C1 segment of cervical spinal cord (tissue), 14 donors: ENCODE measurements around the gene ACOXL.

Experiments
- DNase-seq, 14 donors: peaks; one replicate each; lab custom pipeline; 2025; lab: John Stamatoyannopoulos, UW

Gene ACOXL

DNA sequence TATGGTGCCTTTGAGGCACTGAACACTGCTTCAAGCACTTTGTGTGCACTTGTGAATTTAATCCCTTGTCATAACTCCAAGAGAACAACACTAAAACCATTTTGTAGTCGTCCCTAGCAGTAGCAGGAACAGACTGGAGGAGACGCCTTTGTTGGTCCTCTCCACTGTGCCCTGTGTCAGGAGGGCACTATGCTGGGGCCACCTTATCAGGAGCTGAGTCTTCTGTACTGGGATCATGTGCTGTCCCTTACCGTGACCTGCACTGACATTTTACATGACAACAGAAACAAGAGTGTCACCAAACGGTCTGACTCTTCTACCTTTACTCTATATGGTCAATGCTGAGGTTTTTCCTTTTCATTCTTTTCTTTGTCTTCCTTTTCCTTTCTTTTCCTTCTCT is 62.0 kb downstream of the ACOXL start:
- DNase-seq, result no peak

DNA sequence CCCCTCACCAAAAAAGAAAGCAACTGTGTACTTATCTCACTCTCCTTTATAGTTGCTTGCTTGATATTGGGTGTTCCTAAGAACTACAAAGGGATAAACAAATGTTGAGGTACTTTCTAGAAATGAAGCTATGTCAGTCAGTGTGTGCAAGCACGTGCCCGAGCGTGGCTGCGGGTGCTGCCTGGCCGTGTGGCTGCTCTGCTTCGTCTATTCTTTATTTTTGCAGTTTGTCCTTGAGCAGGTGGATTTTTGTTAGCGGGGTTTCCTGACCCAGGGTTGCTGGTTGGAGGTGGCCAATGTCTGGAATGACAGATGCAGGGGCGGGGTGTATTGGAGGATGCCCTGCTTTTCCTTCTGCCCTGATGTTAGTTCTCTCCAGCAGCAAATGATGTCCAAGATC is 62.6 kb downstream of the ACOXL start:
- DNase-seq, result no peak

DNA sequence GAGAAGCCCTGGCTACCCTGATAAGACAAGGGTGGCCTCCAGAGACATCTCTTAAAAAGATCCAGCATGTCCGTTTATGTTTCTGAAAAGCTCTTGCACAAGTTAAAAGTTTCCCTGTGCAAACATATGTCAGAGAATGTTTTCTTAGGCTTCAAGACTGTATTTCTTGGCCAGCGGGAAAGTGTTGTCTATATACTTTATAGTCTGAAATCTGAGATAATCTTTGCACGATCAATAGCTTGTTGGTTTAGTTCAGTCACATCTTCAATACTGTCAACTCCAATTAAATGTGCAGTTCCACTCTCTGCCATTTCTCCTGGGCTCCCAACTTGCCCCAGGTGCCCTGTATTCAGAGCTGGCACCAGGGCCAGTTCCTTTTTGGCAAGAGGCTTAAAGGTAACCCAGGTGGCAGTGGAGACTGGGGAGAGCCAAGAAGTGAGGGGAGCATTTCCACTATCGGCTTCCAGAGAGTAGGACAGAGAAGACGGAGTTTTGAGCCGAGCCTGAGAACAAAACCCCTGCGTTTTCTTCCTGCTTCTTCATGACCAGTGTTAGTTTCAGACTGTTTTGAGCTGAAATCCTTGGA is 64.4 kb downstream of the ACOXL start:
- DNase-seq, result no peak

DNA sequence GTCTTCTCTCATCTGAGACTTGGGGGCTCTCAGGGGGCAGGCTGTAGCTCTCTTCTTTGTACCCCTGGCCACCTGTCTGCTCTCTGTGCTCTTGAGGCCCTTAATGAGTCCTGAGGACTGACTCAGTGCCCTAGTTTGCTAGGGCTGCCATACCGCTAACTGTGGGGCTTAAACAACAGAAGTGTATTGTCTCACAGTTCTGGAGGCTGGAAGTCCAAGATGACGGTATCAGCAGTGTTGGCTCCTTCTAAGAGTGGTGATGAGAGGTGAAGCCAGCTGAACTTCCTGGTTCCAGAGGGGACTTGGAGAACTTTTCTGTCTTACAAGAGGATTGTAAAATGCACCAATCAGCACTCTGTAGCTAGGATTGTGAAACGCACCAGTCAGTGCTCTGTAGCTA is 67.0 kb downstream of the ACOXL start:
- no peak for DNase-seq

DNA sequence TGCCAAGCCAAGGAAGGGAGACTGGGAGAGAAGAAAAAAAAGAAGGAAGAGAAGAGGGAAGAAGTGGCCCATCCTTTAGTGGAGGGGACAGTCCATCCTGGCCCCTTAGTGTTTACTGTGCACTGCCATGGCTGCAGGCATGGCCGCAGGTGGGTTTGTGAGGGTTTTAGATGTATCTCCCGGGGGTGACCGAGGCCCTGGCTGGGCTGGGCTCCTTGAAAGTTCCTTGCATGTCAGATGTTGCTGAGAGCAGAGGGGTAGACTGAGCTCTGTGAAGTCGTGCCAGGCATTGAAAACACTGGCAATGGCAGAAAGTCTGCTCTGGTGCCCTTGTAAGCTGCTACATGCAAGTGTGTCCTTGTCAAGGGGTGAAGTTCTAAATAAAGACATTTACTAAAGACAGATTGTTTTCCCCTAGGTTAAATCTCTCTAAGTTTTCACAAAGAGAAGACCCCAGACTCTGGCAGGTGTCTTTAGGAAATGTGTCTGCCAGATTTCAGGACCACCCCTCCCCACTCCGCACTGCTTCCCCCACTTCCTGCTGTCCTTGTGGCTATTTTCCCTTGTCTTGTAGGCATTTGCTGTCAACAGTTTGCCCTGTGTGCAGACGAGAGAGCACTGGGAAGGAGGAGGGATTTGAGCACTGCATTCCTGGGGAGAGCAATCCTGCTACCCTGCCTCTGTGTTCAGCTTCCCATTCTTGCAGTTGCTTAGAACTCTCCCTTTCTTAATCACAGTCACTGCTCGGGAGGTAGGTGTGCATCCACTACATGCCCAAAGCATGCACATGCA is 68.4 kb downstream of the ACOXL start:
- no peak for DNase-seq

DNA sequence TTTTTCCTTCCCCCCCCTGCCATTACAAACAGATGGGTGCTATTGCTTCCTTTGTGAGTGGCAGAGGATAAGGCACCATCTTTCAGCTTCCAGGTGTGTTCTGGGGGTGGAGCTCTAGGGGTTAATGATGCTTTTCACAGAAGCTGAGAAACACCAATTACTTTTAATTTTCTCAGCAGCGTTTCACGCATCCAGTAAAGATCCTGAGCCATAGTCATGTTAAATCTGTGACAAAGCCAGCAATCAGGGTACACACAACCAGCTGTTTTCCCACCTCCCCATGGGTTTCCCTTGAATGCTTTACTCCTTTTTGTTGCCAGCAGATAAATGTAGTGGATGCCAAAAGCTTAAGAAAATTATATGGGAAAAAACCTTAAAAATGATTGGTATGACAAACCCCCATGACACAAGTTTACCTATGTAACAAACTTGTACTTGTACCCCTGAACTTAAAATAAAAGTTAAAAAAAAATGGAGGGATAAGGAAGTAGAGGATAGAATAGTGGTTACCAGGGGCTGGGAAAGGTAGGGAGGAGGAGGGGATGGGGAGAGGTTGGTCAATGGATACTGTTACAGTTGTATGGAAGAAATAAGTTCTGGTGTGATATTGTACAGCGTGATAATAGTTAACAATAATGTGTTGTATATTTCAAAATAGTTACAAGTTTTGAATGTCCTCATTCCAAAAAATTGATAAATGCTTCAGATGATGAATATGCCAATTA is 70.0 kb downstream of the ACOXL start:
- no peak for DNase-seq

DNA sequence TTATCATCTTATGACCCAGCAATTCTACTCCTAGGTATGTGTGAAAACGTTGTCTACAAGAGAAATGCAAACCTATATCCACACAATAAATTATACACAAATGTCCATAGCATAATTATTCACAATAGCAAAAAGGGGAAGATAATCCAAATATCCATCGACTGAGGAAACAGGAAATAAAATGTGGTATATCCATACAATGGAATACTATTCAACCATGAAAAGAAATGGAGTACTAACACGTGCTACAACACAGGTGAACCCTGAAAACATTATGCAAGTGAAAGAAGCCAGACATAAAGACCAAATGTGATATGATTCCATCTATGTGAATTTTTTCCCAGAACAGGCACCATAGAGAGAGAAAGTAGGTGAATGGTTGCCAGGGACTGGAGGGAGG is 72.1 kb downstream of the ACOXL start:
- no peak for DNase-seq

DNA sequence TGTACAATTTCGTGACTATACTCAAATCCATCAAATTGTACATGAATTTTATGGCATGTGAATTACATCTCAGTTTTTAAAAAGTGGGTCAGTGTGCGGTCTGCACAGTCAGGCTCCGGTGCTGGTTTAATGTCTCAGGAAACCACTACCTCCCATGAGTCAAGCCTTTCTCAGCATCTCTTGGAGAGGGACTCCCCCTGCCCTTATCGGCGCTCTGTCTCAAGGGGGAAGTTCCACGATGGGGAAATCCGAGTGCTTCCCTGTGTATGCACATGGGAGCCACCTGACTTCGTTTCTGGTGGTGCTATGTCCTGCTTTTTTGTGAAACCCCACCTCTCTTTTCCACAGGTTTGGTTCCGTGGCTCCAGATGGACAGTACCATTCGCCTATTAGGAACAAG is 72.5 kb downstream of the ACOXL start:
- DNase-seq, result no peak

DNA sequence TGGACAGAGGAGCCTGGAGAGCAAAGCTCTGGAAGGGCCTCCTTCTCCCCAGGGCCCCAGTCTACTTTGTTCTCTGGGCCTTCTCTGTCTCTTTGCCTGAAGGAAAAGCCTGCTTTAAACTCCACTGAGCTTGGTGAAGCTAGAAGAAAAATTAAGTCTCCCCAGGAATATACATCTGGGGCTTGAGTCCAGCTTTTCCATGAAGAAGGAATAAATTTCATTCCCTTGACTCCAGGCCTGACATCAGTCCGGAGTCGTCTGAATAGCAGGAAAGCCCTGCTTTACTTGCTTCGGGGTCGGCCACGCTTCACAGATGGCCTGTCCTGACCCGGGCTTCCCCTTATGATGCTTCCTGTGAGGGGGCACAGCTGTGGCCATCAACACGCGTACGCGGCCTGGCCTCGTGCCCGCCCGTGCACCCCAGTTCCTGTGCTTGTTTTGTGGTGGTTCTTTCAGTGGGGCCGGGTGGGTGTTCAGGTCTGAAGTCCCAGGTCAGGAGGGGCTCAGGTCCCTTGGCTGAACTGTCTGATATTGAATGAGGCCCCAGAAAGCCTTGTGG is 73.6 kb downstream of the ACOXL start:
- no peak for DNase-seq

DNA sequence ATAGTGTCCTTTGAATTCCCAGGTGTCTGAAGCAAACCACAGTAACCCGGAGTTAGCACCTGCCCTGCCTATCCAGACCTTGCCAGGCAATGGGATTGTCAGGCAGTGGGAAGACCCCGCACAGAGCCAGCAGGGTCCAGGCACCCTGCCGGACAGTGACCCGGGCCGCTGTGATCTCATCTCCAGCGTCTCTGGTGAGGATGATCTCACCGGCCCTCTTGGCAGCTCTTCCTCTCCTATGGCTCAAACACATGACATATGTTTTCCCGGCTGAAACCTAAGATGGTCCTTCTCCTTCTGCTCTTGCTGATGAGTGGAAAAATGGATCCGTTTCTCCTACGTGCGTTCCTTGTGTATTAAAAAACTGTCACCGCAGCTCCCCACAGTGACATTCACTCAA is 75.1 kb downstream of the ACOXL start:
- peak in 1 of 14 donors; percentile 30 for DNase-seq

DNA sequence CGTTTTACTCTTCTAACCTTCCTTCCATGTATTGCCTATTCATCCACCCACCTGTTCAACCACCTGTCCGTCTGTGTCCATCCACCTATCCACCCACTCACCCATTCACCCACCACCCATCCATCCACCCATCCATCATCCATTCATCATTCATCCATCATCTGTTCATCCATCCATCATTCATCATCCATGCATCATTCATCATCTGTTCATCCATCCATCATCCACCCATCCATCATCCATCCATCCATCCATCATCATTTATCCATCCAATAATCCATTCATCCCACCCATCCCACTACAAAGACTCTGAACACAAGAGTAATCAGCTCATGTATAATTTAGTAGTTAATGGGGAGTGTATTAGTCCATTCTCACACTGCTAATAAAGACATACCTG is 78.0 kb downstream of the ACOXL start:
- no peak for DNase-seq

DNA sequence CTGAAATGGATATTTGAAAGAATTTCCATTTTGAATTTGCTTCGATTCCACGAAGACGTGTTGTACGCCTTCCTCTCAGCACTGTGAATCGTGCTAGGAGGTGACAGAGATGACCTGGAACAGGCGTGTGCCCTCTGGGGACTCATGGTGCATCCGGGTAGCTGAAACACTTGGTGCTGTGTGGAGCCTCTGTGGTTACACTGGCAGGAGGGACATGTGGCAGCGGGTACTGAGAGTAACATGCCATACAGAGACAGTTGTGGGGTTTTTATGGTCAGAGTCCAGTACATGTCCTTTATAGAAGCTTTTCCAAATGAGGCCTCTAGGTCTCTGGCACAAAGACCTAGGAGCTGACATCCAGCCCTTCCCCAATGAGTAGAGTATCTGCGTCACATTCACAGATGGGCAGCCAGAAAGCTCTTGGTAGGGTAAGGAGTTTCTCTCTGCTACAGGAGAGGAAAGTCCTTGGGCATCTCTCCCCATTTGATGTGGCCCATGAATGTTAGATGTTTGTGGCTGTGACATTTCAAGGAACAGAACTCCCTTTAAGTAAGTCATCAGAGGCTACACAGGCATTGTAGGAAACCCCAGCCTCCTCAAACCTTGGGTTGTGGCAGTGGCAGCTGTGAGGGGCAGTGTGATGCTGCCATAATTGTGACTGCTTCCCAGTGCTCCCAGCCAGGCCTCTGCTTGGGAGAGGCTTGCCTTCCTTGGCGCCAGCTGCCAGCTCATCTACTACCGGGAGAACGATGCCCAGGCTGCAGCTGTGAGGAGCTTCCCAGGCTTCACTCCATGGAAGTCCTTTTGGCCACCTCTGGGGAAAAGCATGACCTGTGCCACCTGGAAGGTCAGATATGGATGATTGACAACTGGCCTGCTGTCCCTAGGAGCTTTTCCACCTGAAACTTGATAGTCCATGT is 80.6 kb downstream of the ACOXL start:
- DNase-seq, result no peak

DNA sequence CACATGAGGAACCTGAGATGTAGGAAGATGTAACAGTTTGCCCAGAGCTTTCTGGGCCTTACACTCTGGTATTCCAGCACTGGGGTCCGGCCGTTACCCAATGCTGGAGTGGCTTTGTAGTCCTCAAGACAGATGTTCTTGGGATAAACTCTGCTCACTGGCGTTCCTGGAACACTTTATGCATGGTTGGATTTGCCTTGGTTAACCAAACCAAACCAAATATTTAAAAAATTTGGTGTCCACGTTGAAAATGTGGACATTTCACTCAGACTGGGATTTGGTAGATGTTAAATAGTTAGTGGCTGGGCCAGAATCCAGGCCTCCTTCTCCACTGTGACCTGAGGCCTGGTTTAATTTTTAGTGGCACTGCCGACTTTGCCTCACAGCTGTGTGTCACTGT is 81.5 kb downstream of the ACOXL start:
- DNase-seq, result no peak

DNA sequence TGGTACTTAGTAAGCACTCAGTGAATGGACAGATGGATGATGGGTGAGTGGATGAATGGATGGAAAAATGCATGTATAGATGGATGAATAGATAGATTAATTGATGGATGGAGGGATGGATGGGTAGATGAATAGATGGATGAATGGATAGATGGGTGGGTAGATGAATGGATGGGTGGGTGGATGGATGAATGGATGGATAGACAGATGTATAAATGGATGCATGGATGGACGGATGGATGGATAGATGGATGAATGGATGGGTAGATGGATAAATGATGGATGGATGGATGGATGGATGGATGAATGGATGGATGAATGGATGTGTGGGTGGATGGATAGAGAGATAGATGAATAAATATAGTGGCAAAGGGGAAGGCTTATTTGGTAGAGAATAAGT is 83.6 kb downstream of the ACOXL start:
- DNase-seq, result no peak

DNA sequence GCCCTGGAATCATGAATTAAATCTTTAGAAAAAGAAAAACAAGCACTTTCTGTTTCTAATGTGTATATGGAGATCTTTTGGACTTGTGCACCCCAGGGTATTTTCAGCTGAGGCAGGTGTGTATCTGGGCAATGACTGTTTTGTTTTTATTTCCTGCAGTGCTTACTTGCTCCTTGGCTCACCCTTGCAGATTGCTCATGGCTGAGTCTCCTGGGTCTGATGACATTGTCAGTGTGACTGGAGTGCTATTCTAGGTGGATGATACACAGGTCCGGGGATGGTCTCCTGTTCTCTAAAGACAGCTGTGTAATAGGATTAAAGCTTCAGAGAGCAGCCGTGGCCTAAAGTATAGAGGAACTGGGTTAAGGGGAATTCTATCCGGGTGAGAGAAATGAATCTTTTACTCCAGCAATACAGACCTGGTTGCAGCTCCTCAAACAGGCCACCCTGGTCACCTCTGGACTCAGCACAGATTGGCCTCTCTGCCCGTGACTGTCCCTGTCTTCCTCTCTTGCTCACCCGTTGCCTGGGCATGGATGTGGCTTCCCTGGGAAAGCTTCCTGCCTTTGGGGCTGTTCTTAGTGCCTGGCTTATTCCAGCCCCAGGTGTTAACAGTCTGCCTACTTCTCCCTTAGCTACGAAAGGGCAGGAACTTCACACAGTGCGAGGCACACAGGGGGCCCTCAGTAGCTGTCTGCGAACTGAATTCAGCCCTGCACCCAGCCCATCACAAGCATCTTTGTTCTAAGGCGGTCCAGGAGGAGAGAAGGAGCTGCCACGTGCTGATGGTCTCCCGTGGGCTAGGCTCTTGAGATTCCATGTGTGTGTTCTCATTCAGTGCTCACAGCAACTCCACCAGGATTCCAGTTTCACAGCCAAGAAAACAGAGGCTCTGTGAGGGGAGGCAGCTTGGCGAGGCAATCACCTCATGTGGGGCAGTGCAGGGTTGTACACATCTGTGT is 84.3 kb downstream of the ACOXL start:
- DNase-seq, result no peak

DNA sequence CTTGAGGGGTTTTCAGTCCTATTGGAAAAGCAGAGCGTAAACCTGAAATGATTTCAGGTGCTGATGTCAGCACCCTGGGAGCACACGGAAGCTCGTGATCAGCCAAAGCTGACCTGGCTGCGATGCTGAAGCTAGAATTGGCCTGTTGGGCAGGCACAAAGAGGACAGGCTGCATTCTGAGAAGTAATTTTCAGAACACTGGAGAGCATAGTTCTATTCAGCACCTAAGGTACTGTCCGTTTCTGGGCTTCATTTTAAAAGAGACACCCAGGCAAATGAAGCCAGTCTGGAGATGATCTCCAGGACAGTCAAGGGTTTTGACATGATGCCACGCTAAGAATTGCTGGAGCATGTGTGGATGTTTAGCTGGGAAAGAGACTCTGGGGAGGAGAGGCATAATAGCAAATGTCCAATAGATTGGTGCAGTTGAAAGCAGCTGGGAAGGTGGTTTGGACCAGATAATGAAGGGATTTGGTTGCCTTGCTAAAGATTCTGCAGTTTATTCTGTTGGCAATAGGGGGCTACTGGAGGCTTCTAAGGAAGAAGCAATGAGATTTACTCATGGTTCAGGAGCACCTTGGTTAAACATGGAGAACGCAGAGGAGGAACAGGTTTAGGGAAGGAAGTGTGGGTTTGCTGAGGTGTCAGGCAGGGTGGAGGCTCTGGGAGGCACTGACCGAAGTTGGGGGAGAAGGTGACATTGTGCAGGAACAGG is 86.6 kb downstream of the ACOXL start:
- no peak for DNase-seq

DNA sequence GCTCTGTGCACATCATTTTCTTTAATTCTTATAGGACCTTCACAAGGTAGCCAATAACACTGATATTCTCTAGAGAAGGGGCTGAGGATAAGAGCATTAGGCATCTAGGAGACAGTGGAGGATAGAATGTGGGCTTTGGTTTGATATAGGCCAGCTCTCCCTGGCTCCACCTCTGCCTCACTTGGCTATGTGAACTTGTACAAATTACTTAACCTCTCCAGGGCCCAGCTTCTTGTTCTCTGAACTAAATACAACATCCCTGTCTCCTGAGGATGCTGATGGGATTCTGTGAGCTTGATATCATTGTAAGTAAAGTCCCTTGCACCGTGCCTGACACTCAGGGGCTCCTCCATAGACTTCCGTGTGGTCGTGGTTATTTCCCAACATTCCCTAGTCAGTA is 87.3 kb downstream of the ACOXL start:
- DNase-seq, result no peak

DNA sequence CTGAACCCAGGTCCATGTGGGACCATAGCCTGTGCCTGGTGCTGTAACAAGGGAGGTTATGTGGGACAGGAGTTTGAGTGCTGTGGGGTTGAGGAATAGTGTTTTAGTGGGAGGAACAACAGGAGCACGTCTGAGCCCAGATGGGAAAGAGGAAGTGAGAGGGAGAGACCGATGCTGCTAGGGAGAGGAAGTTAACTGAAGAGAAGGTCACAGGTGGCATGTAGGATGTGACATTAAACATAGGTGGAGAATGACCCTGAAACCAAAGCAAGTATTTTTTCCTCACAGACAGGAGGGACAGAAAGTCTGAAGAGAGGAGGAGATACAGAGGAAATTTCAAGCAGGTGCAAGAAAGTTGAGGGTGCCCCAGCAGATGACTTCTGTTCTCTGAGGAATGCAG is 87.8 kb downstream of the ACOXL start:
- no peak for DNase-seq

DNA sequence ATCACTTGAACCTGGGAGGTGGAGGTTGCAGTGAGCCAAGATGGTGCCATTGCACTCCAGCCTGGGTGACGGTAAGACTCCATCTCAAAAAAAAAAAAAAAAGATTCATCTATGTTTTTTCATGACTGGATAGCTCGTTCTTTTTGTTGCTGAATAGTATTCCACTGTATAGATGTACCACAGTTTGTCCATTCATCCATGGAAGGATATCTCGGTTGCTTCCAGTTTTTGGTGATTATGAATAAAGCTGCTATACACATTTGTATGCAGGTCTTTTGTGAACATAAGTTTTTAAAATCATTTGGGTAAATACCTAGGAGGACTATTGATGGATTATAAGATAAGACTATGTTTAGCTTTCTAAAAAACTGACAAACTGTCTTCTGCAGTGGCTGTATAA is 90.8 kb downstream of the ACOXL start:
- no peak for DNase-seq

DNA sequence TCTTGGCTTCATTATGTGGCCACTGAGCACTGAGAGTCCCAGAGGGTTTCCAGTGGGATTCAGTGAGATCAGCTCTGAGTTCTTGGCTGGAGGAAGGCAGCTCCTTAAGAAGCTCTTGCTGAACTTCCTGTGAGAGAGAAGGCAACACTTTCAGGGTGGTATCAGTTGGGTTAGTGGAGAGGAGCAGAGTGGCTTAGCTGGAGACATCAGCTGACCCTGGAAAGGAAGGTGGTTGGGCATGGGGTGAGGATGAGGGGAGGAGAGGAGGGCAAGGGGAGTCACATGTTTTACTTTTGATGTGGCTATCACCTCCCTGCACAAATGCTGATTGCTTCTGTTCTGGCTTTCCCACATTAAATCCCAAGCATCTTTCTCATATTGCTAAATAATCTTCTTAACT is 95.1 kb downstream of the ACOXL start:
- no peak for DNase-seq
